GM11168 (cell line): Measurements from ENCODE around the gene KCNMB2.

Source experiments
- in situ Hi-C: fragments of 300-500 bp; cut with MboI; formaldehyde crosslinking; loops from one replicate; pipeline ENCODE4 v1.12.0; 2022; ENCODE audit warnings: low sequenced_read_pairs; ENCODE audit not compliant: unreplicated experiment

KCNMB2 gene

DNA sequence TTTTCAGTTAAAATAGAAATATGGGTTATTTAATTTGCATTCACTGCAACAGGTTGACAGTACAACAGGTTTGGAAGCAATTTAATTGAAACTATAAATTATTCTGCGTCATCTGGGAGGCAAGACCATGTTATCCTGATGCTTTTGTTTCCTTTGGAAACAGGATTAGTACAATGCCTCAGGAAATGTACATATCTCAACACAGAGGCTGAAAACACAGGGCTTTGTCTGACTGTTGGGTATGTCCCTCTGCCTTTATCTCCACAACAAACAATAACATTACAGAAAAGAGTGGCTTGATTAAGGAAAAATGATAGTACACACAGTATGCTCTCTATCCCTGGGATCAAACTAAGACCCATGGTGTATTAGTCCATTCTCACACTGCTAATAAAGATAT is 95.7 kb downstream of the KCNMB2 start:
- in situ Hi-C loops, result no loop called here

DNA sequence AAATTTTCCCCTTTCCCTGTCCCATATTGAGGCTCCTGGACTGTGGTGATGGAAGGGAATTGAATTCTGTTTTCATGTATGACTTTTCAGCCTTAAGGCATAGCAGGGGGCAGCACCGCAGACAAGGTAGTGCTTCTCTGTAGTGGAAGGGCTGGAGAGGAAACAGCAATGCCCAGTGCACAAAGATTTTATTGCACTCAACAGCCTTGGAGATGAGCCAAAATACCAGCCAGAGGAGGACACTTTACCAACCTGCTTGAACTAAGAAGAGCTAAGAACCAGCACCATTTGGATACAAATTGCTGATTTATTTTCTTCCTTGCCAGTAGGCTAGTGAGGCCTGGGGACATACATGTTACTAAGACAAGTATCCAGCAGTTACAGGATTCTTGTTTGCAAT is 98.7 kb downstream of the KCNMB2 start:
- in situ Hi-C loops, result no loop called here

DNA sequence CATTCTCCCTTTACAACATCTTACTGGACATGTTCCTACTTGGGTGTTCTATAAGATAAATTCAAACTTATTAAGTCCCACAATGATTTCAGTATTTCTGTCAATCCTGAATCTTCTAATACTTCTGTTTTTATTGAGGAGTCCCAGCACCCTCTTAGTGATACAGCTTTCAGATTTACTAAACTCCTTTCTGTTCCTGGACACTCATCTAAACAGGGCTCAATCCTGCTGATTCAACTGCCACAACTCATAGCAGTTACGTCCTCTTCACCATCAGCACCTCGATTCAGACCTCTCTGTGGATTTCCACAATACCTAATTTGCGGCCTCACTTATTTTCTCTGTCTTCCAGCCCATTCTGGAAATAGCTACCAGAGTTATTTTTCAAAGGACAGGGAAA is 101.6 kb downstream of the KCNMB2 start:
- in situ Hi-C loops, result no loop called here

DNA sequence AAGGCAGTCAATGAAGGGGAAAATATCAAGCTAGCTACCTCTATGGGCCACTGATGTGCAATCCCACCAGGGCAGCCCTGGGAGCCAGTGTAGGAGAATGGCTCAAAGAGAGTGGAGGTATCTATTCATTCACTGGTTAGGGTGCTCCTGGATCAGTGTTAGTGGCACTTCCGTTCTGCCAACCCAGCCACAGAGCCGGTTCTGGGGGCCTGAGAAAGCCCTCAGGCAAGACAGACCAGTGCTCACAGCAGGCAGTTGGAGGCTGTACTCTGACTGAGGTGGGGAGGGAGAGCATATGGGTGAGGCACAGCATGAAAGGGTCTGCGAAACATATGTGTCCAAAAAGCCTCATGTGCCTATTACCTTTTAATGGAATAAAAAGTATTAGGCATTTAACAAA is 109.3 kb downstream of the KCNMB2 start:
- in situ Hi-C loops, result no loop called here

DNA sequence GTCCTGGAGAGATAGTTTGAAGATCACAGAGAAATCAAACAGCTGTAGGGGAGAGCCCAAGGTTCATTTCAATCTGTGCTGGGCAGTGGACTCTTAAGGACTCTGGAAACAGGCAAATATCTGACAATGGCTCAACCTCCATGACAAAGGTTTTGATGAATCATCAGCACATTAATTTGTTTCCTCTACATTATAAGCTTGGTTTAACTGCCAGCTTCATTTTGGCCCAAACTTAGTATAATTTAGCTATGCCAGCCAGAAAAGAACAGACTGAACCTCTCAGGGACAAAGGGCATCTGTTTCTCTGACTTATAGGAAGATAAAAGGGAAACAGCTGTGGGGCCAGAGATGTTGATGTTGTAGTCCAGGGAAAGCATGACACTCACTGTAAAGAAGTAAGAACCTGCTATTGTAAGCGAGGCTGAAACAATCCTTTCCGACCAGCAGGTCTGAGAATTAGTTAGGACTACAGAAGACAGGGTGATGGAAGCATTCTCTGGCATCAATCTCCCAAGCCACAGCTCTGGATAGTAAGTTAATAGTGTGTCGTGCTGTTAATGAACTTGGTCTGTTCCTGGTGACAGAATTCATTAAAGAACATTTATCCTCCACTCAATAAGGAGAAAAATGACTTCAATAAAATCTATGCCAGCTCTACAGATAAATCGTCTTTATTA is 110.1 kb downstream of the KCNMB2 start:
- in situ Hi-C loops, result no loop called here

DNA sequence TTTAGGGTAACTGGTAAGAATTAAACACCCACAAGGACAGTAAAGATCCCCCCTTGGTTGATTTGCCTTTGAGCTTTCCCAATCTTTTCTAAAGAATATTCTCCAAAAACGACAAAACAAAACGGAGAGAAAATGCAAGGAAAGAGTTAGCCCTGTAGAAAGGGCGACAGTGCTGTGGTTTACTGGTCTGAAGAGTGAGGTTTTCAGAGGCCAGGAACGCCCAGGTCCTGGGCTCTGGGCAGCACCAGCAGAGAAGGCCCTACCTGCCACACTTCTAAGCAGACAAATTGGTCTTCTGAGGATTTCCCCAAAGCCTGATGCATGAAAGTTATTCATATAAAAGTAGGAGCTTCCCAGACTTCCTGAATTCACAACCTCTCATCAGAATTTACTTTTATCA is 119.3 kb downstream of the KCNMB2 start:
- in situ Hi-C loops, result no loop called here

DNA sequence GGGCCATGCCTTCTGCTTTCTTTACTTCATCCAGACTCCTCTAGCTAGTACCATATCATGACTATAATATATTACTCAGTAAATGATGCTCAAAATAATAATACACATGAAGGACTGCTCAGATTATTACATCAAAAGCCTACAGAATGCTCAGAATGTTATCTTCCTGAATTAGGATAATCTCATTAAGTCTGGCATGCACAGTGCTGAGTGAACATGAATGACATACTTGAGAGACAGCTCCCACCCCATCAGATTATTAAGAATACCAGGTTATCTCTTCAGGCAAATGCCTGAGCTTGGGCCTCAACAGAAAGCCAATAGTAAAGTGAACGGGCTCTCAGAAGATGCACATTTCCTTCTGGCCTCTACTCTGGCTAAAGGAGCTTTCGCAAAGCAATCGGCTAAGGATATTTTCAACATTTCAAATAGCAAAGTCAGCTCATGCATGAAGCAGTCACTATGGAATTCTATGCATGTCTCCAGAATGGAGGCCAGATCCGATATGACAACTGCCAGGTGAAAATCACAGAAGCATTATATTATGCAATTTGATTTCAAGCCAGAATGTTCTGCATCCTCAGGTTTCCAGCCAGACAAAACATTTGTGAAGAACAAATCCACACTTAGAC is 122.6 kb downstream of the KCNMB2 start:
- in situ Hi-C loops, result no loop called here

DNA sequence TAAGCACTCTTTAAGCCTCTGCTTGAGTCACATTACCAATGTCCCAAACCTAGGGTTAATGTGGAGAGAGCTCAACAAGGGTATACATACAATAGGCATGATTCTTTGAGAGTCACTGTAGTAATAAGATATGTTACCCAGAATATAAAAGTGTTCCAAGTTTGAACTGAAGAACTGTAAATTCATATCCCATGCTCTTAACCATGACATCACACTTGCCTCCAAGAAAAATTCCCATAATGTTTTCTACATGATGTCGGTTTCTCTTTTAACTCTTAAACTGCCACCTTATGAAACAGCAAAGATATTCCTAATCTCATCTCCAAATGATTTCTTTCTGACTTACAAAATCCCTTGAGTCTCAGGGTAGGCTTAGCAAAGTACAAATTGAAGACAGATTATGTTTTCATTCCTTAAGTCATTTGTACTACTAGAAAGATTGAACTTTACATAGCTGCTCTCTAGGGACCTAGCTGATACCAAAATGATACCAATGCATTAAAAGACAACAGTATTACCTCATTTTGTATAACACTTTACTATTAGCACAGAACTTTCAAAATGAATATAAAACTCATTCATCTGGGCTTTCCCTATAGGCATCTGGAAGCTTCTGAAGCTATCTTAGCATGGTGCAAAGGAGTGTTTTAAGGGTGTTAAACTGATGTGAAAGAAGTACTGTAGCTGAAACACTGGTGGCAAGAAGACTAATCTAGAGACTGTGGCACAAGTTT is 127.1 kb downstream of the KCNMB2 start:
- in situ Hi-C loops, result no loop called here

DNA sequence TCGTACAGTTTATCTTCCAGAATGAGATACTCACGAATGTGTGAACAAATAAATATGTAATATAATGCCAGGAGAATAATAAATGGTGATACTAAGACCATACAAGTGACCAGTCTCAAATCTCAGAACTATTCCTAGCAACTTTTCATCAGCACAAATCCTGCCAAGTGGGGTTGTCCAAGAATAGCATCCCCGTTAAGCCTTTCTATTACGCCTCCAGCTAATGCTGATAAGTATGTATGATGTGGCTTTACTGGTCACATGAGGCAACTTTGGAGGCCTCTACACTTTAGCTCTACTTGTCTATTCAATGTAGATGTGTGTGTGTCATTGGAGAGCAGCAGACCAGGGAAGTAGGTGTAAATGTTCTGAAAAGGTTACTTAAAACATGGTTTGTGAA is 129.5 kb downstream of the KCNMB2 start:
- in situ Hi-C loops, result no loop called here

DNA sequence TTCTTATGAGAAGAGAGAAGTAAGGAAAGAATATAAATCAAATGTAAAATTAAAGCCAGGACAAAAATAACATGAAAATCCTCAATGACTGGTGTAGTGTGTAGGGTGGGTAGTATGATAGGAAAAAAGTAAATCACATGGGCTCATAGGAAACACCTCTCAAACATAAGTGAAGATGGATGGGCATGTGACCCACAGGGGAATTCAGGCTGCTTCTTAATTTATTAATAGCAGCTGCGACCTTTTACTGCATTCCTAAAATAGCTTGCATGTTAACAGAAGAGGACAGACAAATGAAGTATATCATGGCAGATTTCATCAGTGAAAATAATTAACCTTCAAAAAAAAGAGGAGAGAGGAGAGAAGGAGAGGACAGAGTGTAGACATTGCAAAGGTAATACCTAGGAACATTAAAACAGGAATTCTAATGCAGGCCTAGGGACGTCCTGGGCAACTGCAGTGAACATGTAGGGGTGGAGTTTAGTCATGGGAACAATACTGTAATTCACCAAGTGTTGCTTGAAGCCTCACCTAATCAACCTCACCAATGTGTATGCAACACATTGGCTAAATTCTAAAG is 132.9 kb downstream of the KCNMB2 start:
- in situ Hi-C loops, result no loop called here

DNA sequence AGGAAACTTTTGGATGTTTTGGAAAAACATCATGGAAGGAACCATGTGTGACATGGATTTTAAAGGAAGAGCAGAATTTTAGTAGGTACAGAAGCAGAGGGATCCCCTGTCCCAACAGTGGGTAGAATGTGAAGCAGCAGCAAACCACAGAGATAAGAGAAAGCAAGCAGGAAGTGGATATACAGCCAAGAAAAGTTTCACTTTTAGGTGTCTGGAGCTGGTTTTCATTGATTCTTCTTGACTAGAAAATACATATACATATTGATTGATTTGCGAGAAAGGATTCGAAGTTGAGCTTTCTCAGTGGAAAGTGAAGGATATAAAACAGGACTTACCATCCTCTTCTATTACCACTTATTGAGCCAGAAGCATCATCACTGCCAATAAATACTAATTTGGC is 133.5 kb downstream of the KCNMB2 start:
- in situ Hi-C loops, result no loop called here

DNA sequence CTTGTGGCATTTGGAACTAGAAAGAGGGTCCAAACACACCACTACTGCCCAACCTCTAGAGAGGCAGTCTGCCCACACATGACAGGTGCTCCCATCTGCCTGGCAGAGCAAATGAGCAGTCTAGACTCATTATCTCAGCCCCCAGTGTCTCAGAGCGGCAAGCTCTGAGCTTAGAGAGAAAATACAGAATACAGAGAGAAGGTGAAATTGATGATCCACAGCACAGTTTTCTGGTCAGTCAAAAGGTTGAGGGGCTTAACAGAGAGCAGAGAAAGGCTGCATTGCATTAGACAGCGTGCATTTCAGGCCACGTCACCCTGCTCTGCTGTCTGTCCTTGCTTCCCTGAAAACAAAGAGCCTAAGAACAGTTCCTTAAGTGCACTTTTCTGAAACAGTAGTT is 135.1 kb downstream of the KCNMB2 start:
- in situ Hi-C loops, result no loop called here

DNA sequence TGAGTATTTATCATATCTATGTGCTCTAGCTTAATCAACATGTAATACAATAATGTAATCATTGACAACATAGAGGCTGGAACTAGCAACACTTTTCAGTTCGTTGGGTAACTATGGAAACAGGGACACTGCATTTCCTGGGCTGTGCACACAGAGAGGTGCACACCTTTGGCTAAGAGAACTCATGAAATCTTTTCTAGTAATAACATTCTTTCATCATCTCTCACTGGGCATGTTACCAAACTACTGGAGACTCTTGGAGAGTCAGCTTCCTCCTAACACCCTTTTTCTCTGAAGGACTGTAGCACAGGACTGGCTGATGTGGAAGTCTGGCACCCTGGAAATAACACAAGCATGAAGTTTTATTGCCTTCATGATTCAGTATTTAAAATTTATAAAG is 135.6 kb downstream of the KCNMB2 start:
- in situ Hi-C loops, result no loop called here

DNA sequence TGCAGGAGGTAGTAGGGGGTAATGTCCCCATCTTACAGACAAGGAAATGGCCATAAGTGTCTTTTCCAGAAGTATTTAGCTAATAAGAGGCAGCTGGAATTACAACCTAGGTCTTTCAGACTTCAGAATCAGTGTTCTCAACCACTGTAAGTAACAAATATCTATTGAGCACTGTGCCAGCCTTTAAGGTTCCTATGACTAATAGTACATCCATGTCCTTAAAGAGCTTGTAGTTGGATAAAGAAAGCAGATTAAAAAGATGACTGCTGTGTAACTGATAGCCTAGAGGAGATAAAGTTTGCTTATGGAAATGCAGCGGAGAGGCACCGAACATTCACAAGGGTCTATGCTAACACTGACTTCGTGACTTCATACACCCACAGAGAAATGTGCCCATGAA is 136.0 kb downstream of the KCNMB2 start:
- in situ Hi-C loops, result no loop called here

DNA sequence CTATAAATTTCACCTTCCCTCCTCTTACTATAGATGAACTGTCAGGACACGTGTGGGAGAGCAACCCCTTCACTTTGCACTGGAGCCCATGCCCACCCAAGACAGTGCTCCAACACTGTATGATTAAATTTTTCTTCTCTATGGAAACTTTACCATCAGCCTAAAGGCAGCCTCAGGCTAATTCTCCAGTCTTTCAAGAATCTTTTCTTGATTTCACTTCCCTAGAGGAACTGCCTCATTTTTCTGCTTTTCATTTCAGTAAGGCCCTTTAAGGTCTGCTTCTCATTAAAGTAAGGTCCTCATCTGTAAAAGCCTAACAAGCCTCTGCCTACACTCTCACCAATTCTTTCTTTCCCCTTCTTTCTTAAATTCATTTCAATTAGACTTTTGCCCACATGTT is 137.3 kb downstream of the KCNMB2 start:
- in situ Hi-C loops, result no loop called here

DNA sequence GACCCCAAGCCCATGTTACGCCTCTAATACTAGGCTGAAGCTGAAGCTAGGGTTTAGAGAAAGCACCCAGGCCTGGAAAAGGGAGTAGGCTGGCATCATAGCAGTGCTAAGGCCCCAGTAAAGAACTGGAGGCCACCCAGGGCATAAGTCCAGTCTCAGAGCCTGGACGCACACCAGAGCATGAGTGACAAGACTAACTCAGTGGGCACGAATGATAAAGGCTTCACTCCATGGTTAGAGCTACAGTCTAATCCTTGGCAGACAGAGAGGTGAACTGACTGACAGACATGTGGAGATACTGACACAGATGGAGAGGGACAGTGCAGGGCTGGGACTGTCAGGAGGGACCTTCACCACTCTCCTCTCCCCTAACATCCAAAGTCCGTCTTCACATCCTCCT is 139.8 kb downstream of the KCNMB2 start:
- in situ Hi-C loops, result no loop called here

DNA sequence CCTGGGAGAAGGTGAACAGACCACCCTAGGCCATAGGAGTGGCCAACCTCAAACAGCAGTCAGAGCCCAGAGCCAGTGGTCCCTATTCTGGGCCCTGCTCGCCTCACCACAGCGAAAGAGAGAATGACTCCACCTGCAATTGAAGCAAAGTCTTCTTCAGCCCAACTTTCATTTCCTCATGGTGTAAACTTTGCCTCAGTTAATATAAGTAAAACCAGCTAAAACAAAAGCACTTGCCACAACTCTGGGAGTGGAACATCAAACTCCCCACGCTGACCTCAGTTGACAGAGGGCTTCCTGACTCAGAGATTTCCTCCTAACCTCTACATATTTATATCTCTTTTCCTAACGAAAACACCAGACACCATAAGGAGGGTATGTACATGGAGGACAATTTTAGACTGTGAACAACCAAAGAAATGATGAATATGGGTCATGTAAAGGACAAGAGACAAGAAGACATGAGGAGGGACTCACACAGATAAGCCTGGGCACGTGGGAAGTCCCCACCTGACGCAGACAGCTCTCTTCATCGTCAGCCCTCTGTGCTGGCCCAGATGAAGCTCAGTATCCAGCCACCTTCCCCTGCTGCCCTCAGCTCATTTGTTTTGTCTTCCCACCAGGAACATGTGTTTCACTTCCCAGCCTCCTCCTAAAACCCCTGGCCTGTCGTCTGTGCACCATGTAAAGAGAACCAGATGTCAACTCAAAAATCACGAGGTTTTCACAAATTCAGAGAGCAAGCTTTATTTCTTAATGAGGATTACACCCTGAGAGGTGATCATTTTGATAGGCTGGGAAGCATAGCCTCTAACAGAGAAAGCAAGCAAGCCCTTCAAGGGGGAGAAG is 140.9 kb downstream of the KCNMB2 start:
- in situ Hi-C loops, result no loop called here

DNA sequence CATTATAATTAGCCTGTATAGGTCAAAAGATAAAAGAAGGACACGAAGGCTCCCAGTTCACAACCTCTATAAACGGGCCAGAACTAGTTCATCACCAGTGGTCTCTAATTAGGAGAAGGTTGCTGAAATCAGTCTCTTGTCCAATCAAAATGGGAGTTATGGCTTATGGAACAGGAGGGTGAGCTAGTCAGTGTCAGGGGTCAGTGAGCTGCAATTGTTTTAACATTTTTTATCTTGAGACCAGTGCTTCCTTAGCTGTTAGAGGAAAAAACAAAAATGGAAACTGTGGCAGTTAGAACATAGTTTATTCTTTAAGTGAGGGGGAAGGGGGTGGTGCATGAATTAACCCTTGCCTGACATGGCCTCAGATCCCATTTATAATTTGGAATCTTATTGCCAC is 141.7 kb downstream of the KCNMB2 start:
- in situ Hi-C loops, result no loop called here

DNA sequence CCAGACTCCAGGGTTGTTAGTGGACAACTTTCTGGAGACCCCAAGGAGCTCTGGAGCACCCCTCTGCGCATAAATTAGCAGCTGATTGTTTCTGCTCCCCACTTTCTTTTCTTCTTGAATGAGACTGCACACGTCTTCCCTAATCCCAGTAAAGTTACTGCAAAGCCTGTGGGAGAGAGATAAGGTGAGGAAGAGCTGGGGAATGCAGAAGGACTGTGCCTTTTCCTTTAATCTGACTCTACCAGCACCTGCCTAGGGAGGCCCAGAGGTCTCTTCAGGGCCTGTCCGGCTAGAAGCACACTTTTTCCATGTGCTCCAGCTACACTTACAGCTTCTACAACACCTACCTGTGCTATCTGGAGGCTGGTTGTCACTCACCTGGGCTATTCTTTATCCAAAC is 143.8 kb downstream of the KCNMB2 start:
- in situ Hi-C loops, result no loop called here

DNA sequence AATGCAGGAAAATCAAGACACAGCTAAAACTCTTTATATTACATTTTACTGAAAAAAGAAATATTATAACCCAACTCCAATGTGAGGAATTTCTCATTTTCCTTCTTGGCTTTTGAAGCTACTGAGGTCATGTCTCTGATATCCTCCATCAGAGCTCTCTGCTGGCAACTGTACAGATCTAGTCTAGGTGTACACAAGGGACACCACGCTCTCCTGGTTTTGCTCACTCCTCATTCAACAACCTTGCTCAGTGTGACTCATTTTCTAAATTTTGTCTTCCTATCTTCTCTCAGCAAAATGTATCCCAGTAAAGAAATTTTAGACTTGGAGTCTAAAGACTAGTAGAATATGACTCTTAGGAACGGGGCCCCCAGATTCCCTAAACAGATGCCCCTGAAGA is 144.3 kb downstream of the KCNMB2 start:
- in situ Hi-C loops, result no loop called here
